IPS-NIHi11 (cell line): Measurements from ENCODE around the gene NUP50.

ENCODE experiments used
- DNase-seq: peaks from one replicate; pipeline ENCODE4 v3.0.0; 2012; ENCODE audit warnings: mixed read lengths, low spot score

The NUP50 gene

GRCh38 chr22:45163451-45164269 lies at the start of gene NUP50:
NUP50 (plus strand) TSS chr22:45163925; CDS start chr22:45168178, 4,253 bp downstream.
- DNase-seq: peak; percentile 99

GRCh38 chr22:45120440-45120839 lies 43.3 kb upstream of the NUP50 start:
- DNase-seq: no peak

GRCh38 chr22:45120931-45121330 lies 42.8 kb upstream of the NUP50 start:
- DNase-seq: no peak

GRCh38 chr22:45124176-45124847 lies 39.4 kb upstream of the NUP50 start:
- peak; percentile 19 for DNase-seq

GRCh38 chr22:45125188-45125587 lies 38.5 kb upstream of the NUP50 start:
- no peak for DNase-seq

GRCh38 chr22:45127866-45128265 lies 35.9 kb upstream of the NUP50 start:
- no peak for DNase-seq

- DNase-seq: no peak
Observed at GRCh38 chr22:45129703-45130524, 33.8 kb upstream of the NUP50 start.

- no peak for DNase-seq
Observed at GRCh38 chr22:45130891-45131290, 32.8 kb upstream of the NUP50 start.

GRCh38 chr22:45131749-45132148 lies 32.0 kb upstream of the NUP50 start:
- DNase-seq: no peak

GRCh38 chr22:45134313-45134712 lies 29.4 kb upstream of the NUP50 start:
- DNase-seq: no peak

GRCh38 chr22:45136594-45136993 lies 27.1 kb upstream of the NUP50 start:
- DNase-seq: no peak

GRCh38 chr22:45139693-45140092 lies 24.0 kb upstream of the NUP50 start:
- DNase-seq: no peak

- no peak for DNase-seq
Observed at GRCh38 chr22:45142376-45142775, 21.3 kb upstream of the NUP50 start.

- DNase-seq: no peak
Observed at GRCh38 chr22:45144916-45145315, 18.8 kb upstream of the NUP50 start.

- no peak for DNase-seq
Observed at GRCh38 chr22:45149671-45150070, 14.1 kb upstream of the NUP50 start.

- DNase-seq: no peak
Observed at GRCh38 chr22:45150139-45150538, 13.6 kb upstream of the NUP50 start.

- no peak for DNase-seq
Observed at GRCh38 chr22:45151503-45151902, 12.2 kb upstream of the NUP50 start.

- no peak for DNase-seq
Observed at GRCh38 chr22:45154383-45154782, 9.3 kb upstream of the NUP50 start.

GRCh38 chr22:45155050-45155840 lies 8.5 kb upstream of the NUP50 start:
- DNase-seq: no peak

- no peak for DNase-seq
Observed at GRCh38 chr22:45157907-45158306, 5.8 kb upstream of the NUP50 start.

GRCh38 chr22:45159652-45160462 lies 3.9 kb upstream of the NUP50 start:
- peak; percentile 11 for DNase-seq
